D721Med (cell line): ENCODE results near the gene ADGRB2.
A peak's percentile ranks its signal among the peaks of the same experiment; 100 is the strongest.

Source experiments
- DNase-seq: peaks from one replicate; pipeline ENCODE4 v3.0.0; 2011; ENCODE audit warnings: low spot score; ENCODE audit not compliant: insufficient read length
- FAIRE-seq: peaks from 2 replicates; lab custom pipeline; 2011; peaks lifted over from hg19 to GRCh38; lab: Jason Lieb, UNC
- TF ChIP-seq, protein P1 (sequence below): IDR thresholded peaks from 2 replicates; pipeline ENCODE4 v1.5.1; 2012; ENCODE audit warnings: mild to moderate bottlenecking, control low read depth; ENCODE audit not compliant: insufficient read depth; ENCODE audit errors: missing control alignments

The ADGRB2 gene

DNA sequence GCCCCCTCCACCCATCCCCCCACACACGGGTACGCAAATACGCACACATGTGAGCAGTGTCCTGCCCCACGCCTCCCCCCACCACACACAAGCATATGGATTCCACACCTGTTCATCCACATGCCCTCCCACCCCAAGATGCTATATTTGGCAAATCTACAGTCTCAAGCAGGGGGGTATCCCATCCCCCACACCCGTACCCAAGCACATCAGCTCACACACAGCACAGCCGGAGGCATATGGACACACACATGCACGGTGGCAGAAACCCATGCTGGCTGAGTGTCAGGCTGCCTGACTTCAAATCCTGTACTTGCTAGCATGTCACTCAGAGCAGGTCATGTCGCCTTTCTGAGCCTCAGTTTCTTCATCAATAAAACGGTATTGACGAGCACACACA lies 70.9 kb downstream of the ADGRB2 start:
- TF ChIP-seq, protein P1, sequence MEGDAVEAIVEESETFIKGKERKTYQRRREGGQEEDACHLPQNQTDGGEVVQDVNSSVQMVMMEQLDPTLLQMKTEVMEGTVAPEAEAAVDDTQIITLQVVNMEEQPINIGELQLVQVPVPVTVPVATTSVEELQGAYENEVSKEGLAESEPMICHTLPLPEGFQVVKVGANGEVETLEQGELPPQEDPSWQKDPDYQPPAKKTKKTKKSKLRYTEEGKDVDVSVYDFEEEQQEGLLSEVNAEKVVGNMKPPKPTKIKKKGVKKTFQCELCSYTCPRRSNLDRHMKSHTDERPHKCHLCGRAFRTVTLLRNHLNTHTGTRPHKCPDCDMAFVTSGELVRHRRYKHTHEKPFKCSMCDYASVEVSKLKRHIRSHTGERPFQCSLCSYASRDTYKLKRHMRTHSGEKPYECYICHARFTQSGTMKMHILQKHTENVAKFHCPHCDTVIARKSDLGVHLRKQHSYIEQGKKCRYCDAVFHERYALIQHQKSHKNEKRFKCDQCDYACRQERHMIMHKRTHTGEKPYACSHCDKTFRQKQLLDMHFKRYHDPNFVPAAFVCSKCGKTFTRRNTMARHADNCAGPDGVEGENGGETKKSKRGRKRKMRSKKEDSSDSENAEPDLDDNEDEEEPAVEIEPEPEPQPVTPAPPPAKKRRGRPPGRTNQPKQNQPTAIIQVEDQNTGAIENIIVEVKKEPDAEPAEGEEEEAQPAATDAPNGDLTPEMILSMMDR, result no peak
- DNase-seq (no peak), FAIRE-seq (no peak)

DNA sequence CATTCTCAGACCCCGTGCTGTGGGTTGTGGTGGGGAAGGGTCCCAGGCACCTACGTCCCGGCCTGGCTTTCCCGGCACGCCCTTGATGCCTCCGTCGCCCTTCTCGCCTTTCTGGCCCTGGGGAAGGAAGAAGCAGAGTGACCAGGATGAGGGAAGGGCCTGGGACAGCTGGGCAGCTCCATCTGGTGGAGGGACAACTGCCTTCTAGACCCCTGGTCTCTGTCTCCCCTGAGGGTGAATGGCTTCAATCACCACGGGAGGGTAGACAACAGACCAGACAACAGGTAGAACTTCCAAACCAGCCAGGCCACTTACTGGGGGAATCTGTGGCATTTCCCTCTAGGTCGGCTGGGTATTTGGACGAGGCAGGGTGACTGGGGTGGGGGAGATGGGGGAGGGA lies 72.2 kb downstream of the ADGRB2 start:
- DNase-seq (no peak), FAIRE-seq (no peak)
- TF ChIP-seq, protein P1, result peak; percentile 15

DNA sequence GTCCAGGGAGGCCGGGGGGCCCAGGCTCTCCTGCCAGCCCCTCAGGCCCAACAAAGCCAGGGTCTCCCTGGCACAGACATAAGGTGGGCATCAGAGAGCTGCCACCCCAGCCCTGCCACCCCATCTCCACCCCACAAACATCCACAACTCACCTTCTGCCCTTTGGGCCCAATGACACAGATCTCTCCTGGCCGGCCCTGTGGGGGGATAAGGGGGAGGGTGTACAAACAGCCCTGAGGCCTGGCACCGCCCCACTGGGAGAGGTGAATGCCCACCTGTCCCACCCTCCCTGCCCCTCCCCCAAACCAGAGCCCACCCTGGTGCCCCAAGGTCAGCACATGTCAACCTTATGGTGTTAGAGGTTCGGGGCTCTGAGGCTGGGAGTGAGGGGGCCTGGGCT lies 72.7 kb downstream of the ADGRB2 start:
- TF ChIP-seq, protein P1, result no peak
- FAIRE-seq, result no peak
- DNase-seq, result no peak

DNA sequence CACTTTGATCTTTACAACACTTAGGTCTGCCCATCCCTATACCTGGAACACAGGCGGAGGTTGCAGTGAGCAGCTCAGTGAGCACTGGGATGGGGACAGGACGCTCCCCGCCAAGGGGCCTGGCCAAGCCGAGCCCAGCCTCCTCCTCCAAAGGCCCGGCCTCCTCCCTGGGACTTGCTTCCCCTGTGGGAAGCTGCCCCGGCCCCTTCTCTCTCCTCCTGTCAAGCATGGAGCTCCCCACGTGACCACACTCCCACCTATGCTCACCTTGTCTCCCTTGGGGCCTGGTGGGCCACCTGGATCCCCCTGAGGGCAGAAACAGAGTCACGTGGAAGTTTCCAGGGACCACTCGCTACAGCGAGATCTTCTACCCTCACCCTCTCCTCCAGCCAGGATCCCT lies 73.2 kb downstream of the ADGRB2 start:
- TF ChIP-seq, protein P1, result no peak
- FAIRE-seq, result no peak
- DNase-seq, result no peak

DNA sequence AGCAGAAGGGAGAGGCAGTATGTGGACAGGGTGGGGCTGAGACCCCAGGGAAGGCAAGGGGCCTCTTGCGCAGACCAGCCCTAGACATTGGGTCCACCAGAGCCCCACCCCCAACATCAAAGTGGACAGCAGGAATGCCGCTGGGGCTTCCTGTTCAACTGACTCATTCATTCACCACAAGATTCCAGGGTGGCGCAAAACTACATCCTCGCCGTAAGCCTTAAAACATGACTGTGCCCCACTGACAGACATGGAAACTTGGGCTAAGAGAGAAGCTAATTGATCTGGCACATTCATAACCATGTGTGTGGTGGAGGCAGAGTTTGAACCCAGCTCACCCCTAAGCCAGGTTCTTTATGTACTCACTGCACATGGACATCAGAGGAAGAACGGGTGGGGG lies 74.3 kb downstream of the ADGRB2 start:
- FAIRE-seq, result no peak
- no peak for DNase-seq

DNA sequence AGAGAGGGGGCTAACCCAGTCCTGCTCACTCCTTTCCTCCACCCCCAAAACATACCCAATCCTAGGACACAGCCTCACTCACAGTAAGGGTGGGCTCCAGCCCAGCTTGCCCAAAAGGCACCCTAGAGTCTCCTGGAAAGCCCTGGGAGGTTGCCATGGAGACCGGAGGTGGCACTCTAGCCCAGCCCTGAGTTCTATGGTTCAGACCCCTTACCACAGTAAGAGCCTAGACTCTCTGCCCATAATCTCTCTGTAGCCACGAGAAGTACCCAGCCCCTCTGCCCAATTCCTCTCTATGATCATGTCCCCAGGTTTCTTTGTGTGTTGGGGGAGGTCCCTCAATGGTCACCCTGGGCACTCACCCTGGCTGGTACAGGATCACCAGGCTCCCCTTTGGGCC lies 74.8 kb downstream of the ADGRB2 start:
- FAIRE-seq (no peak), DNase-seq (no peak)
- TF ChIP-seq, protein P1, result no peak

More for the DNA sequence above, 74.3 kb downstream of the ADGRB2 start:
- TF ChIP-seq, protein P1, result no peak

DNA sequence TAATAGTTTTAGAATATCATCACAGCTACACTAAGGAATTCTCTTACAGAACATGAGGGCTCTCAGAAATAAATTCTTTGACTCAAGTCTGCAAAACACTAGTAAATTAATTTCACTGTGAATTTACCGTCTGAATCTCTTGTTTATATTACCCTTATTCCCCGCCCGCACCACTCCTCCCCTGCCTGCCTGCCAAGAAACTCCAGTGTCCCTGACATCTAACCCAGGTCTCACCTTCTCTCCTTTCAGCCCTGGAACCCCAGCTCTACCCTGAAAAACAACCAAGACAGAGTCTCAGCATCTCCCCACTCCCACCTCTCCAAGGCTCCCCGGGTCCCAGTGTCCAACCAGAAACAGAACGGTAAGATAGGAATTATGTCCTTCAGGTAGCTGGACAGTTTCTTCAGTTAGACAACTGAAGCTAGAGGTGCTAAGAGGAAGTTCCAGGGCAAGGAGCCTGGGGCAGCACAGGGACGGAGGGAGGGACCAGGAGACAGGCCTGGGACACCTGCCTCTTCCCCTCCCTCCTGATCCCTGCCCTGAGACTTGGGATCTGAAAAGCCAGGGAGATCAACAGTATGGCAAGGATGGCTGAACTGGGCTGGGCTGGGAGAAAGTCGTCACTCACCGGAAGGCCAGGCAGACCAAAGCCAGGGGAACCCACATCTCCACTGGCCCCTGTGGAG lies 75.8 kb downstream of the ADGRB2 start:
- FAIRE-seq, result no peak
- no peak for DNase-seq
- TF ChIP-seq, protein P1, result no peak
